GM19193 (cell line): ENCODE measurements around the gene TAS2R7.

Experiments
- POLR2A ChIP-seq: IDR thresholded peaks from 4 replicates; pipeline ENCODE4 v1.6.1; 2011; ENCODE audit not compliant: insufficient read depth, insufficient read length; ENCODE audit errors: extremely low read depth

Gene TAS2R7

GRCh38 chr12:10771132-10771733, 31.2 kb downstream of the TAS2R7 start:
- TF ChIP-seq POLR2A = no peak

DNA sequence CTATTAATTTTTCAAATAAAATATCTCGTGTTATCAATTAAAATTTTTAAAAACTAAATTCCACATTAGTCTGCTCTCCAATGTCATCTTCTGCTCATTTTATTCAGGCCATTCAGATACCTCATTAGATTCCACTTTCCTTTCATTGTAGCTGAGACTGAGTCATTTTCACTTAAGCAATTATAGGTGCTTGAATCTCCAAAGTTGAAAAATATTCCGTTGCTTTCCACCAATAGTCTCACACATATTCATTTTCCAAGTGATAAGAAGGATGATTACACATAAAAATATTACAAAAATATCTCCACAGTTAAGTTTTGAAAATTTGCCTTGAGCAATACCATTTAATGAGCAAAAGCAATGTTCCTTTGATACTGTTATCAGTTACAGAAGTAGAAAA, 42.8 kb downstream of the TAS2R7 start:
- no peak for TF ChIP-seq POLR2A

- TF ChIP-seq POLR2A = no peak
Observed at GRCh38 chr12:10756194-10756593, 46.2 kb downstream of the TAS2R7 start.

DNA sequence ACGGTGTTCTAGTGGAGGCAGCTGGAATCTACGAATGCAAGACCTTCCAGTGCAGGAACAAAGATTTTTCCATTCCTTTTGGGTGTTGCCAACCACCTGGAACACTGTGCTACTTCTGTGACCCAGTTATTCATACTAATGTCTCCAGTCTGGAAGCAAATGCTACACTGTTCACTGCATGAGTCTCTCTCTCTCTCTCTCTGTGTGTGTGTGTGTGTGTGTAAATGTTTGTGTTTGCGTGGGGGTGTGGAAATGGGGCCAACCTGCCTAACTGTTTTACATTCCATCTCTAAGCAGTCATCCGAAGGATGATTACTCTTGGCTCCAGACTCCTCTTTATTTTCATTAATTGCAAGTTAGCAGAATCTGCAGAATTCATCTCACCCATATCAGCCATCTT, 49.4 kb downstream of the TAS2R7 start:
- TF ChIP-seq POLR2A = no peak
